H9 (cell line): ENCODE data around the gene TRAP1. TPM values are rescaled to one million over a fixed set of nuclear protein-coding genes. Genes with fewer than 3 reads are reported as not detected.
A peak's percentile ranks its signal among the peaks of the same experiment; 100 is the strongest.

ENCODE experiments used
- DNase-seq: peaks from one replicate; pipeline ENCODE4 v3.0.0-alpha.2; 2017
- H2AFZ ChIP-seq: one replicate; pipeline ENCODE4 v1.6.1; 2013; ENCODE audit warnings: mild to moderate bottlenecking, low read length, control low read depth, moderate library complexity
- H2AK5ac ChIP-seq: 2 replicates; pipeline ENCODE4 v1.6.1; 2013; ENCODE audit warnings: low read length, control low read depth, mixed read lengths; ENCODE audit not compliant: insufficient read length
- H2BK120ac ChIP-seq: one replicate; pipeline ENCODE4 v1.6.1; 2013; ENCODE audit warnings: low read depth, mild to moderate bottlenecking, low read length, control low read depth, inconsistent platforms; ENCODE audit not compliant: poor library complexity, severe bottlenecking
- H2BK12ac ChIP-seq: 2 replicates; pipeline ENCODE4 v1.6.1; 2013; ENCODE audit warnings: low read length, control low read depth, mixed read lengths, low read depth; ENCODE audit not compliant: insufficient read length
- H2BK15ac ChIP-seq: 2 replicates; pipeline ENCODE4 v1.6.1; 2013; ENCODE audit warnings: low read depth, low read length, control low read depth
- H2BK20ac ChIP-seq: one replicate; pipeline ENCODE4 v1.6.1; 2013; ENCODE audit warnings: low read depth, mild to moderate bottlenecking, low read length, control low read depth, inconsistent platforms; ENCODE audit not compliant: poor library complexity, severe bottlenecking
- H2BK5ac ChIP-seq: 2 replicates; pipeline ENCODE4 v1.6.1; 2013; ENCODE audit warnings: low read length, control low read depth, mixed read lengths; ENCODE audit not compliant: insufficient read length
- H3K14ac ChIP-seq: 2 replicates; pipeline ENCODE4 v1.6.1; 2013; ENCODE audit warnings: low read length, control low read depth; ENCODE audit not compliant: insufficient read depth
- H3K18ac ChIP-seq: 2 replicates; pipeline ENCODE4 v1.6.1; 2013; ENCODE audit warnings: low read depth, mild to moderate bottlenecking, mixed read lengths, low read length, control low read depth; ENCODE audit not compliant: insufficient read length
- H3K23ac ChIP-seq: 2 replicates; pipeline ENCODE4 v1.6.1; 2013; ENCODE audit warnings: low read length, control low read depth, mixed read lengths, low read depth; ENCODE audit not compliant: insufficient read length
- H3K23me2 ChIP-seq: 2 replicates; pipeline ENCODE4 v1.6.1; 2013; ENCODE audit warnings: low read depth, mild to moderate bottlenecking, mixed read lengths, low read length, control low read depth; ENCODE audit not compliant: insufficient read length, poor library complexity, severe bottlenecking
- H3K27ac ChIP-seq: 2 replicates; pipeline ENCODE4 v1.5.1; 2013; ENCODE audit warnings: low read length, control low read depth, mixed read lengths, low read depth; ENCODE audit not compliant: insufficient read length
- H3K27me3 ChIP-seq: 2 replicates; pipeline ENCODE4 v1.6.1; 2013; ENCODE audit warnings: low read length, control low read depth, inconsistent platforms; ENCODE audit not compliant: insufficient read depth
- H3K4ac ChIP-seq: 2 replicates; pipeline ENCODE4 v1.6.1; 2013; ENCODE audit warnings: low read depth, mild to moderate bottlenecking, control low read depth, inconsistent platforms, low read length, moderate library complexity
- H3K4me1 ChIP-seq: 2 replicates; pipeline ENCODE4 v1.6.1; 2013; ENCODE audit warnings: low read length, control low read depth, inconsistent platforms; ENCODE audit not compliant: insufficient read depth
- H3K4me2 ChIP-seq: 2 replicates; pipeline ENCODE4 v1.6.1; 2013; ENCODE audit warnings: low read length, control low read depth, mixed read lengths; ENCODE audit not compliant: insufficient read length, insufficient read depth
- H3K56ac ChIP-seq: 2 replicates; pipeline ENCODE4 v1.6.1; 2013; ENCODE audit warnings: low read depth, mild to moderate bottlenecking, mixed read lengths, low read length, control low read depth; ENCODE audit not compliant: insufficient read length
- H3K79me1 ChIP-seq: 2 replicates; pipeline ENCODE4 v1.6.1; 2013; ENCODE audit warnings: low read depth, mild to moderate bottlenecking, moderate library complexity, low read length, control low read depth, inconsistent platforms; ENCODE audit not compliant: insufficient read depth, poor library complexity, severe bottlenecking
- H3K79me2 ChIP-seq: 2 replicates; pipeline ENCODE4 v1.6.1; 2013; ENCODE audit warnings: low read length, control low read depth, inconsistent platforms; ENCODE audit not compliant: insufficient read depth
- H3K9ac ChIP-seq: 2 replicates; pipeline ENCODE4 v1.6.1; 2013; ENCODE audit warnings: low read length, control low read depth, mixed read lengths; ENCODE audit not compliant: insufficient read length; ENCODE audit errors: extremely low read depth
- H3K9me3 ChIP-seq: one replicate; pipeline ENCODE4 v1.6.1; 2013; ENCODE audit warnings: low read depth, low read length, inconsistent platforms; ENCODE audit not compliant: control insufficient read depth
- H3T11ph ChIP-seq: one replicate; pipeline ENCODE4 v1.6.1; 2013; ENCODE audit warnings: mild to moderate bottlenecking, low read length, control low read depth, inconsistent platforms
- H4K20me1 ChIP-seq: one replicate; pipeline ENCODE4 v1.6.1; 2013; ENCODE audit not compliant: control insufficient read depth, insufficient read length, insufficient read depth
- H4K5ac ChIP-seq: 2 replicates; pipeline ENCODE4 v1.6.1; 2013; ENCODE audit warnings: low read depth, mild to moderate bottlenecking, mixed read lengths, low read length, control low read depth; ENCODE audit not compliant: insufficient read length
- H4K8ac ChIP-seq: replicated peaks from 2 replicates; pipeline ENCODE4 v1.6.1; 2013; ENCODE audit warnings: low read length, control low read depth, mixed read lengths, low read depth; ENCODE audit not compliant: insufficient read length
- H4K91ac ChIP-seq: 2 replicates; pipeline ENCODE4 v1.6.1; 2013; ENCODE audit warnings: low read depth, mild to moderate bottlenecking, moderate library complexity, mixed read lengths, low read length, control low read depth; ENCODE audit not compliant: insufficient read length
- H3K27ac Mint-ChIP-seq, 3 experiments: 2 replicates in 2 of 3; 3 replicates in 1 of 3; pipeline ENCODE4 v1.8.0; 2020 to 2021; ENCODE audit warnings: mixed read lengths in 3 of 3, mild to moderate bottlenecking in 1 of 3, moderate library complexity in 1 of 3
- H3K27me3 Mint-ChIP-seq: 2 replicates; pipeline ENCODE4 v1.8.0; 2021; ENCODE audit warnings: low read depth, mild to moderate bottlenecking, moderate library complexity, mixed read lengths
- H3K36me3 Mint-ChIP-seq, 3 experiments: 2 replicates in 2 of 3; 3 replicates in 1 of 3; pipeline ENCODE4 v1.8.0; 2020 to 2021; ENCODE audit warnings: low read depth in 3 of 3, mixed read lengths in 3 of 3; ENCODE audit not compliant: insufficient read depth in 1 of 3
- H3K4me1 Mint-ChIP-seq, 2 experiments: 2 replicates each; pipeline ENCODE4 v1.8.0; 2020; ENCODE audit warnings: mixed read lengths in 2 of 2
- H3K4me3 Mint-ChIP-seq, 2 experiments: 2 replicates in 1 of 2; 3 replicates in 1 of 2; pipeline ENCODE4 v1.8.0; 2020 to 2021; ENCODE audit warnings: mild to moderate bottlenecking in 2 of 2, mixed read lengths in 2 of 2, moderate library complexity in 1 of 2
- H3K9me3 Mint-ChIP-seq, 2 experiments: 2 replicates in 1 of 2; 3 replicates in 1 of 2; pipeline ENCODE4 v1.8.0; 2020; ENCODE audit warnings: mild to moderate bottlenecking in 2 of 2, mixed read lengths in 2 of 2, moderate library complexity in 1 of 2
- CTCF ChIP-seq: fragments of 200-600 bp; sonication (generic); conservative IDR thresholded peaks from 3 replicates; pipeline ENCODE4 v1.8.0; 2021; ENCODE audit warnings: antibody characterized with exemption, mild to moderate bottlenecking
- WGBS: extraction: QIAGEN DNeasy Blood & Tissue Kit; methylation state at CpG from one replicate; pipeline ENCODE4 v1.1.7; 2013; ENCODE audit warnings: missing lambda C conversion rate, low lambda C conversion rate, mixed read lengths; ENCODE audit not compliant: insufficient read length; ENCODE audit errors: extremely low coverage; 5-methylcytosine and 5-hydroxymethylcytosine counted together
- total RNA-seq: library from RNA; stranded (reverse); gene quantifications from 2 replicates; pipeline ENCODE4 v1.2.1, GENCODE V29; 2021

TRAP1 gene
- total RNA-seq, 1 experiment from 2014 or later: 211 TPM

- Histone ChIP-seq H3K9ac (peak within 1 kb of the TSS; percentile 40), H3K4ac (no peak within 1 kb of the TSS), H3K4me2 (peak within 1 kb of the TSS; percentile 87), H3K14ac (no peak within 1 kb of the TSS), H3K18ac (no peak within 1 kb of the TSS), H3K27ac (no peak within 1 kb of the TSS), H2AFZ (no peak within 1 kb of the TSS), H3K79me1 (peaks cover 3% of the 10 kb centered on the region), H2BK5ac (no peak within 1 kb of the TSS), H4K91ac (no peak within 1 kb of the TSS), H4K5ac (no peak within 1 kb of the TSS), H3K9me3 (no peaks in the 10 kb centered on the region), H3K4me1 (no peaks in the 10 kb centered on the region), H3K56ac (no peak within 1 kb of the TSS), H2BK20ac (no peak within 1 kb of the TSS), H3K79me2 (peaks cover 7% of the 10 kb centered on the region), H2BK120ac (no peak within 1 kb of the TSS), H3T11ph (no peak within 1 kb of the TSS), H3K27me3 (no peaks in the 10 kb centered on the region), H4K8ac (no peak within 1 kb of the TSS), H3K23me2 (peaks cover 4% of the 10 kb centered on the region), H3K23ac (no peak within 1 kb of the TSS), H4K20me1 (no peaks in the 10 kb centered on the region), H2BK15ac (no peak within 1 kb of the TSS), H2AK5ac (no peak within 1 kb of the TSS), H2BK12ac (no peak within 1 kb of the TSS)
- Mint-ChIP-seq H3K4me3 (peak within 1 kb of the TSS; percentile 100), H3K9me3 (no peaks in the 10 kb centered on the region), H3K27ac (peak within 1 kb of the TSS; percentile 93 to 99 (median 99)), H3K4me1 (peaks cover 22 to 23% of the 10 kb centered on the region in 2 experiments), H3K27me3 (no peaks in the 10 kb centered on the region), H3K36me3 (peaks cover 3 to 22% (median 19%) of the 10 kb centered on the region in 3 experiments; a peak in 6 of 7 replicates)
- DNase-seq: peak; percentile 91
- no peak for TF ChIP-seq CTCF
- WGBS: no CpG with 5 or more reads among the region's 86 CpGs
Measured at GRCh38 chr16:3611146-3611975, 106.0 kb downstream of the TRAP1 start, which contains the start of gene SLX4. Gene SLX4 (minus strand): TSS chr16:3611606. CDS start chr16:3608964, 2,642 bp downstream.
